Lung microvascular endothelial cell (primary cell): Measurements from ENCODE around the gene MAPK13. TPM values are rescaled to one million over a fixed set of nuclear protein-coding genes. Genes with fewer than 3 reads are reported as not detected.
"Not testable (repeated sequence)": the region's sequence is repeated elsewhere in the genome, so short reads cannot be mapped to it uniquely, and the experiment has no call there.

ENCODE experiments used
- DNase-seq, 2 donors: peaks; one replicate each; pipeline versions ENCODE4 v3.0.0 to v3.0.0-alpha.2; 2010; ENCODE audit warnings: low read depth in 2 of 2
- total RNA-seq: library from RNA; depleted of rRNA; stranded (reverse); fragments of >200 nt; gene quantifications from 2 replicates; pipeline ENCODE4 v1.2.1, GENCODE V29; 2014

MAPK13 gene
- total RNA-seq, 1 donor from 2014 or later = 3.2 TPM

- DNase-seq = peak; percentile 56 to 94
Measured at GRCh38 chr6:36127462-36128016, 2.8 kb upstream of the MAPK13 start.

- no peak for DNase-seq
Measured at GRCh38 chr6:36128073-36128472, 2.2 kb upstream of the MAPK13 start.

- no peak for DNase-seq
Measured at GRCh38 chr6:36128793-36129192, 1.5 kb upstream of the MAPK13 start.

GRCh38 chr6:36129334-36129733, 979 bp upstream of the MAPK13 start:
- DNase-seq = not testable (repeated sequence)

- peak in 1 of 2 donors; percentile 31 for DNase-seq
Measured at GRCh38 chr6:36130667-36131510, 576 bp downstream of the MAPK13 start.

- DNase-seq = peak; percentile 94 to 98
Measured at GRCh38 chr6:36131511-36132245, 1.4 kb downstream of the MAPK13 start.

- DNase-seq = no peak
Measured at GRCh38 chr6:36132246-36132895, 2.1 kb downstream of the MAPK13 start.

- DNase-seq = no peak
Measured at GRCh38 chr6:36133148-36133547, 2.8 kb downstream of the MAPK13 start.

GRCh38 chr6:36133912-36134311, 3.6 kb downstream of the MAPK13 start:
- no peak for DNase-seq

- no peak for DNase-seq
Measured at GRCh38 chr6:36135053-36135731, 4.9 kb downstream of the MAPK13 start.

GRCh38 chr6:36136034-36136433, 5.7 kb downstream of the MAPK13 start:
- DNase-seq = no peak

- DNase-seq = no peak
Measured at GRCh38 chr6:36136551-36136950, 6.2 kb downstream of the MAPK13 start.

GRCh38 chr6:36138667-36139066, 8.4 kb downstream of the MAPK13 start:
- no peak for DNase-seq

- peak; percentile 41 to 60 for DNase-seq
Measured at GRCh38 chr6:36139431-36139830, 9.1 kb downstream of the MAPK13 start.

- no peak for DNase-seq
Measured at GRCh38 chr6:36139991-36140710, 9.8 kb downstream of the MAPK13 start.

- no peak for DNase-seq
Measured at GRCh38 chr6:36141091-36141490, 10.8 kb downstream of the MAPK13 start.

- no peak for DNase-seq
Measured at GRCh38 chr6:36141961-36142360, 11.6 kb downstream of the MAPK13 start.

GRCh38 chr6:36142971-36143838, 12.9 kb downstream of the MAPK13 start:
- no peak for DNase-seq

- no peak for DNase-seq
Measured at GRCh38 chr6:36145495-36145894, 15.2 kb downstream of the MAPK13 start.

- DNase-seq = no peak
Measured at GRCh38 chr6:36147294-36147693, 17.0 kb downstream of the MAPK13 start.
